Measurements from ENCODE around the gene VEGFD.

The VEGFD gene

GRCh38 chrX:15416133-15416993, 32.1 kb upstream of the VEGFD start:
- peak in 1 of 2 donors; percentile 6 for DNase-seq (ENCODE audit: low read depth in 2 of 2)
- H3K4me3 ChIP-seq (replicated peaks in 1 of 2; ENCODE audit: low read depth in 2 of 2, low read length in 2 of 2) = no peak overlapping the region
- TF ChIP-seq CTCF (IDR thresholded peaks at IDR 0.05; ENCODE audit: low read depth, low read length) = no peak

GRCh38 chrX:15413101-15413500, 28.9 kb upstream of the VEGFD start:
- TF ChIP-seq CTCF (IDR thresholded peaks at IDR 0.05; ENCODE audit: low read depth, low read length) = no peak
- H3K4me3 ChIP-seq (replicated peaks in 1 of 2; ENCODE audit: low read depth in 2 of 2, low read length in 2 of 2) = no peak overlapping the region
- no peak for DNase-seq (ENCODE audit: low read depth in 2 of 2)

- H3K4me3 ChIP-seq (replicated peaks in 1 of 2; ENCODE audit: low read depth in 2 of 2, low read length in 2 of 2) = no peak overlapping the region
- TF ChIP-seq CTCF (IDR thresholded peaks at IDR 0.05; ENCODE audit: low read depth, low read length) = no peak
- DNase-seq (ENCODE audit: low read depth in 2 of 2) = no peak
Measured at GRCh38 chrX:15410947-15411346, 26.7 kb upstream of the VEGFD start.

- DNase-seq (ENCODE audit: low read depth in 2 of 2) = no peak
- no peak overlapping the region for H3K4me3 ChIP-seq (replicated peaks in 1 of 2; ENCODE audit: low read depth in 2 of 2, low read length in 2 of 2)
- TF ChIP-seq CTCF (IDR thresholded peaks at IDR 0.05; ENCODE audit: low read depth, low read length) = no peak
Measured at GRCh38 chrX:15410430-15410829, 26.2 kb upstream of the VEGFD start.

- no peak for TF ChIP-seq CTCF (IDR thresholded peaks at IDR 0.05; ENCODE audit: low read depth, low read length)
- DNase-seq (ENCODE audit: low read depth in 2 of 2) = peak in 1 of 2 donors; percentile 20
- H3K4me3 ChIP-seq (replicated peaks in 1 of 2; ENCODE audit: low read depth in 2 of 2, low read length in 2 of 2) = no peak overlapping the region
Measured at GRCh38 chrX:15405846-15406245, 21.6 kb upstream of the VEGFD start.

GRCh38 chrX:15404401-15405096, 20.3 kb upstream of the VEGFD start:
- no peak for TF ChIP-seq CTCF (IDR thresholded peaks at IDR 0.05; ENCODE audit: low read depth, low read length)
- DNase-seq (ENCODE audit: low read depth in 2 of 2) = peak; percentile 73 to 74
- no peak overlapping the region for H3K4me3 ChIP-seq (replicated peaks in 1 of 2; ENCODE audit: low read depth in 2 of 2, low read length in 2 of 2)

All from cardiac fibroblast (primary cell).